Gastrocnemius medialis (tissue), 4 donors: ENCODE data around the gene DSG2. TPM values are rescaled to one million over a fixed set of nuclear protein-coding genes. Genes with fewer than 3 reads are reported as not detected.
"Not testable (repeated sequence)": the region's sequence is repeated elsewhere in the genome, so short reads cannot be mapped to it uniquely, and the experiment has no call there.

Source experiments
- ATAC-seq, 2 donors: fragments of 150-250 bp; one replicate each; pipeline ENCODE4 v1.9.1; 2016
- DNase-seq, 2 donors: peaks; one replicate each; pipeline ENCODE4 v3.0.0-alpha.2; 2019
- H3K27ac ChIP-seq, 4 donors: fragments of 200-600 bp; sonication (generic); 1 replicate in 1 of 4; 2 replicates in 3 of 4; pipeline ENCODE4 v1.5.1; 2016 to 2018; ENCODE audit warnings: mild to moderate bottlenecking in 2 of 4, moderate library complexity in 1 of 4
- H3K27me3 ChIP-seq, 3 donors: fragments of 200-600 bp; sonication (generic) in 2 of 3; 1 replicate in 1 of 3; 2 replicates in 2 of 3; pipeline versions ENCODE4 v1.5.1 to v1.6.0; 2016 to 2019; ENCODE audit warnings: mild to moderate bottlenecking in 1 of 3, moderate library complexity in 1 of 3
- H3K36me3 ChIP-seq, 2 donors: fragments of 200-600 bp; sonication (generic) in 1 of 2; one replicate each; pipeline ENCODE4 v1.5.1; 2017 to 2018
- H3K4me1 ChIP-seq, 2 donors: fragments of 200-600 bp; sonication (generic) in 1 of 2; one replicate each; pipeline ENCODE4 v1.5.1; 2016 to 2017; ENCODE audit warnings: mild to moderate bottlenecking in 2 of 2
- H3K4me3 ChIP-seq, 4 donors: fragments of 200-600 bp; sonication (generic) in 3 of 4; 1 replicate in 1 of 4; 2 replicates in 3 of 4; pipeline ENCODE4 v1.5.1; 2016 to 2019; ENCODE audit warnings: mild to moderate bottlenecking in 2 of 4
- H3K9me3 ChIP-seq, 3 donors: fragments of 200-600 bp; sonication (generic) in 2 of 3; 1 replicate in 1 of 3; 2 replicates in 2 of 3; pipeline ENCODE4 v1.5.1; 2016 to 2019
- CTCF ChIP-seq, 5 experiments: fragments of 450-650 bp in 3 of 5; fragments of 200-600 bp in 2 of 5; sonication (generic) in 2 of 5; IDR thresholded peaks in 4 of 5; conservative IDR thresholded peaks in 1 of 5; 1 replicate in 4 of 5; 2 replicates in 1 of 5; pipeline ENCODE4 v1.5.1; 2016 to 2019; ENCODE audit warnings: antibody characterized with exemption in 5 of 5, mild to moderate bottlenecking in 3 of 5, moderate library complexity in 3 of 5
- POLR2A ChIP-seq, 2 donors: fragments of 450-650 bp; IDR thresholded peaks; one replicate each; pipeline ENCODE4 v1.6.1; 2017; ENCODE audit warnings: antibody characterized with exemption in 2 of 2, mild to moderate bottlenecking in 2 of 2, moderate library complexity in 2 of 2
- in situ Hi-C, 4 donors: fragments of 200-750 bp; cut with MboI; loops; one replicate each; pipeline versions ENCODE4 v1.15.0 to v1.8.0; 2017; ENCODE audit warnings: low sequenced_read_pairs in 4 of 4
- intact Hi-C: fragments of 100-400 bp; cut with DNase I; formaldehyde crosslinking; loops from one replicate; pipeline ENCODE4 v1.15.1; 2023; ENCODE audit warnings: low total_unique reads
- total RNA-seq, 4 donors: library from RNA; depleted of rRNA; stranded (reverse); fragments of >200 nt; gene quantifications; one replicate each; pipeline versions ENCODE4 v1.1.0 to v1.2.3, GENCODE V29; 2016

Gene DSG2
- total RNA-seq, 4 donors from 2014 or later: 0.61 to 3.7 (median 2.0) TPM

DNA sequence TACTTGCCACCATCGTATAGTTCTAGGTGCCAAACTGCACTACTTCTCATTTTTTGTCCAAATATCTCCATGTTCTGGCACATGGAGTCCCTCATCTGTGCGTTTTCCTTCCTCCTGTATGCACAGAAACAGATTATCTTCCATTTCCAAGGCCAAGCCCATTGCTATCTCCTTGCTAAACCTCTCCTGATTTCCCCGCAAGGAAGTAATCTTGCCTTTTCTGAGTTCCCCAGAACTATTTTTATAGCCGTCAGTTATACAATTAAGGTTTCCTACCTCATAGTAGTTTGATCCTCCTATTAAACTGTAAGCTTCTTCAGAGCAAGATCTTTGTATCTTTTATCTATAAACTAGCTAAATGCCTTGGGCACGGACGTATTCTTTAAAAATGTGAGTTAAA lies 7.2 kb downstream of the DSG2 start:
- Histone ChIP-seq H3K27ac (no peak overlapping the region), H3K27me3 (no peaks in the 10 kb centered on the region), H3K4me3 (no peak overlapping the region), H3K36me3 (no peaks in the 10 kb centered on the region), H3K4me1 (no peaks in the 10 kb centered on the region), H3K9me3 (no peaks in the 10 kb centered on the region)
- DNase-seq (no peak), ATAC-seq (no peak)
- intact Hi-C loops: no loop called here
- no peak for TF ChIP-seq POLR2A (IDR thresholded peaks at IDR 0.05)
- no peak for TF ChIP-seq CTCF (IDR thresholded peaks at IDR 0.05 in 4 of 5, conservative IDR thresholded peaks at IDR 0.05 in 1 of 5)
- in situ Hi-C loops: no loop called here

DNA sequence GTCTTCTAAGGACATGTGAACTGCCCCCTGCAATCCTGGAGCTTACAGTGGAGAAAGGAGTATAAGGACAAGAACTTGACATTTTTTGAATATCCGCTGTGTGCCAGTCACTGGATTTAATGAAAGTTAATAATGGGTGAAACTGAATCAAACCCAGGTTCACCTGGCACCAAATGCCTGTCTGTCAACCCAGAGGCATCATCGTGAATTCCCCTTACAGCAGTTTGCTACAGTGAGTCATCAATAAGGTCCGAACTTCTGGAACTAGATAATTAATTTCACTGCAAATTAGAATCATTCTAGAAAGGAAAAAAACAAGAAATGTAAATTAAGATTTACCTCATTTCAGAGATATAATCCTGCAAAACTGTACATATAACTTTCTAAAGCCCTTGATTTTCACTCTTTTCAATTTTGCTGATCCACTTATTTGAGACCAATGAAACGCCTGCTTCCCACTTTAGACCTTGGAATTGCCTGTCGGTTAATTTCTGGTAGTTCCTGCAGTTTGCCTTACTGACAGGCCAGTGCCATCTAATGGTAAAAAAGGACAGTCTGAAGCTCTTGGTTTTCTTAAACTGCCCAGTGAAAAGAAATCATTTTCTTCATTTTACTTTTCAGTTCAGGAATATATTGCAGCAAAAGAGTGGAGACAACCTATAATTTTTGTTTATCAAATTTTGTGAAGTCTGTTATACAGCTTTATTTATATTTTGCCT lies 8.2 kb downstream of the DSG2 start:
- no peaks in the 10 kb centered on the region for H3K4me1 ChIP-seq
- H3K4me3 ChIP-seq: no peak overlapping the region
- no peaks in the 10 kb centered on the region for H3K27me3 ChIP-seq
- intact Hi-C loops (no loop called here), in situ Hi-C loops (no loop called here)
- DNase-seq: no peak
- no peaks in the 10 kb centered on the region for H3K36me3 ChIP-seq
- no peaks in the 10 kb centered on the region for H3K9me3 ChIP-seq
- TF ChIP-seq POLR2A (IDR thresholded peaks at IDR 0.05) (no peak), CTCF (IDR thresholded peaks at IDR 0.05 in 4 of 5, conservative IDR thresholded peaks at IDR 0.05 in 1 of 5) (peak in 2 of 5 experiments; percentile 12 to 14)
- ATAC-seq: no peak
- H3K27ac ChIP-seq: no peak overlapping the region

GRCh38 chr18:31507124-31507523 lies 9.1 kb downstream of the DSG2 start:
- DNase-seq, H3K4me3 ChIP-seq, ATAC-seq, H3K27me3 ChIP-seq, in situ Hi-C loops, H3K4me1 ChIP-seq, H3K36me3 ChIP-seq, H3K27ac ChIP-seq, H3K9me3 ChIP-seq, intact Hi-C loops: not testable (repeated sequence)

GRCh38 chr18:31508781-31509180 lies 10.8 kb downstream of the DSG2 start:
- TF ChIP-seq POLR2A (IDR thresholded peaks at IDR 0.05): no peak
- no peak overlapping the region for H3K4me3 ChIP-seq
- no peaks in the 10 kb centered on the region for H3K36me3 ChIP-seq
- in situ Hi-C loops (no loop called here), intact Hi-C loops (no loop called here)
- ATAC-seq (no peak), DNase-seq (no peak)
- no peaks in the 10 kb centered on the region for H3K27me3 ChIP-seq
- no peaks in the 10 kb centered on the region for H3K9me3 ChIP-seq
- H3K27ac ChIP-seq: no peak overlapping the region
- H3K4me1 ChIP-seq: no peaks in the 10 kb centered on the region

DNA sequence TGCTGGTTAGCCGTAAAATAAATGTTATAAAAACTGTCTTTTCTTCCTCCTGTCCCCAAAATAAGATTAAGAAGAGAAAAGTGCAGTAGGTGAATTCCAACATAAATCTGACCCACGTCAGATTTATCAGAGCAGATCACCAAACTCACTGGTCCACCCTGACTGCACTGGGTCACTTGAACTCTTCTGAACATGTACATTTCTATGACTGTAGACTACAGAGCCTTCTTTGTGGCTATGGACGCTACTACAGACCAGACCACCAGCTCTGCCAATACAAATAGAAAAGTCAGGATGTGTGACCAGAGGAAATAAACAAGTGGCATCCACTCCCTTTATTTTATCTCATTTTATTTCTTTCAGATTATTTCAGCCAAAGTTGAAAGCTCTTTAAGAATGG lies 11.6 kb downstream of the DSG2 start:
- in situ Hi-C loops: no loop called here

More for the DNA sequence above, 11.6 kb downstream of the DSG2 start:
- no peak overlapping the region for H3K4me3 ChIP-seq
- H3K36me3 ChIP-seq: no peaks in the 10 kb centered on the region
- no peaks in the 10 kb centered on the region for H3K9me3 ChIP-seq
- DNase-seq: no peak
- ATAC-seq: no peak
- no peaks in the 10 kb centered on the region for H3K27me3 ChIP-seq
- no peak overlapping the region for H3K27ac ChIP-seq
- intact Hi-C loops: no loop called here
- H3K4me1 ChIP-seq: no peaks in the 10 kb centered on the region
- TF ChIP-seq CTCF (IDR thresholded peaks at IDR 0.05 in 4 of 5, conservative IDR thresholded peaks at IDR 0.05 in 1 of 5) (no peak), POLR2A (IDR thresholded peaks at IDR 0.05) (no peak)
